WTC11 (cell line): ENCODE measurements around the gene PHKA2.

Experiments used
- ATF2 ChIP-seq: sonication (generic); formaldehyde crosslinking; IDR thresholded peaks from 2 replicates; pipeline ENCODE4 v1.8.1; 2022; ENCODE audit warnings: low read depth, missing genetic modification reagents, borderline replicate concordance
- CREM ChIP-seq: sonication (generic); formaldehyde crosslinking; IDR thresholded peaks from 2 replicates; pipeline ENCODE4 v1.8.1; 2022; ENCODE audit warnings: mild to moderate bottlenecking, missing genetic modification reagents, moderate library complexity
- NR3C1 ChIP-seq: sonication (generic); formaldehyde crosslinking; conservative IDR thresholded peaks from 2 replicates; pipeline ENCODE4 v1.8.1; 2023; ENCODE audit warnings: low read depth, mild to moderate bottlenecking, missing genetic modification reagents
- TCF7 ChIP-seq: sonication (generic); formaldehyde crosslinking; IDR thresholded peaks from 2 replicates; pipeline ENCODE4 v1.8.0; 2022; ENCODE audit warnings: mild to moderate bottlenecking, low read depth, missing genetic modification reagents, moderate library complexity
- TEAD4 ChIP-seq: sonication (generic); formaldehyde crosslinking; IDR thresholded peaks from 2 replicates; pipeline ENCODE4 v1.8.0; 2022; ENCODE audit warnings: mild to moderate bottlenecking, missing genetic modification reagents
- ZNF512 ChIP-seq: sonication (generic); formaldehyde crosslinking; IDR thresholded peaks from 2 replicates; pipeline ENCODE4 v1.8.1; 2022; ENCODE audit warnings: missing genetic modification reagents, borderline replicate concordance
- TF ChIP-seq, protein P1 (sequence below): sonication (generic); formaldehyde crosslinking; IDR thresholded peaks from 2 replicates; pipeline ENCODE4 v1.8.0; 2022; ENCODE audit warnings: mild to moderate bottlenecking, missing genetic modification reagents
- TF ChIP-seq, protein P2 (sequence below): fragments of 200-600 bp; IDR thresholded peaks from 2 replicates; pipeline ENCODE4 v1.8.0; 2022; ENCODE audit warnings: antibody characterized with exemption
- TF ChIP-seq, protein P3 (sequence below): sonication (generic); formaldehyde crosslinking; IDR thresholded peaks from 2 replicates; pipeline ENCODE4 v1.8.1; 2023; ENCODE audit warnings: mild to moderate bottlenecking, missing genetic modification reagents, moderate library complexity

DNA sequence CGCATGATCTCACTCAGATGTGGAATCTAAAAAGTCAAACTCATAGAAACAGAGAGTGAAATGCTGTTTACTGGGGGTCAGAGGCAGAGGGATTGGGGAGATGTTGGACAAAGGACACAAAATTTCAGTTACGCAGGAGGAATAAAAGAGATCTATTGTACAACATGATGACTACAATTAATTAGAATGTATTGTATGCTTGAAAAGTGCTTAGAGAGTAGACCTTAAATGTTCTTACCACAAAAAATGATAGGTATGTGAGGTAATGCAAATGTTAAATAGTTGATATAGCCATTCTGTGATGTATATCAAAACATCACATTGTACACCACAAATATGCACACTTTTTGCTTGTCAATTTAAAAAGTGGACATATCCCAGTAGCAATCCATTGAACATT is 36.1 kb upstream of the PHKA2 start:
- TF ChIP-seq CREM (CRISPR knock-in tag) (no peak), ZNF512 (CRISPR knock-in tag) (no peak), ATF2 (CRISPR knock-in tag) (no peak), NR3C1 (CRISPR knock-in tag) (no peak), TCF7 (no peak), TEAD4 (CRISPR knock-in tag) (no peak)
- TF ChIP-seq, protein P1, sequence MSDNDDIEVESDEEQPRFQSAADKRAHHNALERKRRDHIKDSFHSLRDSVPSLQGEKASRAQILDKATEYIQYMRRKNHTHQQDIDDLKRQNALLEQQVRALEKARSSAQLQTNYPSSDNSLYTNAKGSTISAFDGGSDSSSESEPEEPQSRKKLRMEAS (CRISPR knock-in tag) = no peak
- TF ChIP-seq, protein P2, sequence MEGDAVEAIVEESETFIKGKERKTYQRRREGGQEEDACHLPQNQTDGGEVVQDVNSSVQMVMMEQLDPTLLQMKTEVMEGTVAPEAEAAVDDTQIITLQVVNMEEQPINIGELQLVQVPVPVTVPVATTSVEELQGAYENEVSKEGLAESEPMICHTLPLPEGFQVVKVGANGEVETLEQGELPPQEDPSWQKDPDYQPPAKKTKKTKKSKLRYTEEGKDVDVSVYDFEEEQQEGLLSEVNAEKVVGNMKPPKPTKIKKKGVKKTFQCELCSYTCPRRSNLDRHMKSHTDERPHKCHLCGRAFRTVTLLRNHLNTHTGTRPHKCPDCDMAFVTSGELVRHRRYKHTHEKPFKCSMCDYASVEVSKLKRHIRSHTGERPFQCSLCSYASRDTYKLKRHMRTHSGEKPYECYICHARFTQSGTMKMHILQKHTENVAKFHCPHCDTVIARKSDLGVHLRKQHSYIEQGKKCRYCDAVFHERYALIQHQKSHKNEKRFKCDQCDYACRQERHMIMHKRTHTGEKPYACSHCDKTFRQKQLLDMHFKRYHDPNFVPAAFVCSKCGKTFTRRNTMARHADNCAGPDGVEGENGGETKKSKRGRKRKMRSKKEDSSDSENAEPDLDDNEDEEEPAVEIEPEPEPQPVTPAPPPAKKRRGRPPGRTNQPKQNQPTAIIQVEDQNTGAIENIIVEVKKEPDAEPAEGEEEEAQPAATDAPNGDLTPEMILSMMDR = no peak
- TF ChIP-seq, protein P3, sequence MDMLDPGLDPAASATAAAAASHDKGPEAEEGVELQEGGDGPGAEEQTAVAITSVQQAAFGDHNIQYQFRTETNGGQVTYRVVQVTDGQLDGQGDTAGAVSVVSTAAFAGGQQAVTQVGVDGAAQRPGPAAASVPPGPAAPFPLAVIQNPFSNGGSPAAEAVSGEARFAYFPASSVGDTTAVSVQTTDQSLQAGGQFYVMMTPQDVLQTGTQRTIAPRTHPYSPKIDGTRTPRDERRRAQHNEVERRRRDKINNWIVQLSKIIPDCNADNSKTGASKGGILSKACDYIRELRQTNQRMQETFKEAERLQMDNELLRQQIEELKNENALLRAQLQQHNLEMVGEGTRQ (CRISPR knock-in tag) = no peak
